DND-41 (cell line): ENCODE results near the gene LTBP1.

Source experiments
- ATAC-seq: fragments of 200-7000 bp; cut with Tn5 transposase; 3 replicates; pipeline ENCODE4 v1.9.1; 2021; ENCODE audit warnings: low read depth; ENCODE audit not compliant: insufficient read depth
- DNase-seq: peaks from one replicate; pipeline ENCODE4 v3.0.0-alpha.2; 2020
- H2AFZ ChIP-seq: 2 replicates; pipeline ENCODE4 v1.6.0; 2012; ENCODE audit warnings: low read depth, low read length
- H3K27ac ChIP-seq: 2 replicates; pipeline ENCODE4 v1.5.1; 2012; ENCODE audit warnings: low read length, inconsistent platforms
- H3K27me3 ChIP-seq: fragments of 200-600 bp; sonication (generic); 2 replicates; pipeline ENCODE4 v1.6.0; 2012; ENCODE audit warnings: low read length, mild to moderate bottlenecking, inconsistent platforms; ENCODE audit not compliant: insufficient read depth, poor library complexity
- H3K36me3 ChIP-seq: 2 replicates; pipeline ENCODE4 v1.5.1; 2012; ENCODE audit warnings: low read length, inconsistent platforms; ENCODE audit not compliant: insufficient read depth
- H3K4me1 ChIP-seq: 2 replicates; pipeline ENCODE4 v1.5.1; 2012; ENCODE audit warnings: mild to moderate bottlenecking, low read length; ENCODE audit not compliant: insufficient read depth
- H3K4me2 ChIP-seq: 2 replicates; pipeline ENCODE4 v1.6.0; 2012; ENCODE audit warnings: mild to moderate bottlenecking, moderate library complexity, low read length, inconsistent platforms; ENCODE audit not compliant: insufficient read depth
- H3K4me3 ChIP-seq, 2 experiments: fragments of 200-600 bp in 1 of 2; shearing (Covaris generic) in 1 of 2; 2 replicates each; pipeline ENCODE4 v1.5.1; 2012 to 2016; ENCODE audit warnings: inconsistent platforms in 2 of 2, low read length in 2 of 2, mild to moderate bottlenecking in 2 of 2, low read depth in 1 of 2, moderate library complexity in 1 of 2
- H3K79me2 ChIP-seq: 2 replicates; pipeline ENCODE4 v1.6.0; 2012; ENCODE audit warnings: low read length, inconsistent platforms; ENCODE audit not compliant: insufficient read depth
- H3K9ac ChIP-seq: 2 replicates; pipeline ENCODE4 v1.6.0; 2012; ENCODE audit warnings: low read depth, mild to moderate bottlenecking, inconsistent platforms, low read length, moderate library complexity
- H3K9me3 ChIP-seq: 2 replicates; pipeline ENCODE4 v1.5.1; 2012; ENCODE audit warnings: low read length, moderate library complexity, mild to moderate bottlenecking, inconsistent platforms; ENCODE audit not compliant: insufficient read depth, severe bottlenecking
- H4K20me1 ChIP-seq: 2 replicates; pipeline ENCODE4 v1.6.0; 2012; ENCODE audit warnings: low read length; ENCODE audit not compliant: insufficient read depth
- EZH2 ChIP-seq: IDR thresholded peaks from 3 replicates; pipeline ENCODE4 v1.6.1; 2012; ENCODE audit warnings: borderline replicate concordance, low read depth, mild to moderate bottlenecking, moderate library complexity, low read length, inconsistent platforms; ENCODE audit not compliant: severe bottlenecking
- TF ChIP-seq, protein P1 (sequence below): IDR thresholded peaks from 2 replicates; pipeline ENCODE4 v1.5.1; 2012; ENCODE audit warnings: borderline replicate concordance, low read length, moderate library complexity, mild to moderate bottlenecking; ENCODE audit not compliant: poor library complexity, severe bottlenecking; ENCODE audit errors: extremely low read depth

The LTBP1 gene

GRCh38 chr2:33209976-33210375 is 263.2 kb downstream of the LTBP1 start:
- no peak overlapping the region for H3K27ac ChIP-seq
- no peaks in the 10 kb centered on the region for H3K36me3 ChIP-seq
- no peaks in the 10 kb centered on the region for H3K4me1 ChIP-seq
- H4K20me1 ChIP-seq = no peaks in the 10 kb centered on the region
- H3K4me3 ChIP-seq = no peak overlapping the region
- no peak for ATAC-seq
- H3K27me3 ChIP-seq = no peaks in the 10 kb centered on the region
- H2AFZ ChIP-seq = no peak overlapping the region
- DNase-seq = no peak
- no peak overlapping the region for H3K9ac ChIP-seq
- TF ChIP-seq, protein P1, sequence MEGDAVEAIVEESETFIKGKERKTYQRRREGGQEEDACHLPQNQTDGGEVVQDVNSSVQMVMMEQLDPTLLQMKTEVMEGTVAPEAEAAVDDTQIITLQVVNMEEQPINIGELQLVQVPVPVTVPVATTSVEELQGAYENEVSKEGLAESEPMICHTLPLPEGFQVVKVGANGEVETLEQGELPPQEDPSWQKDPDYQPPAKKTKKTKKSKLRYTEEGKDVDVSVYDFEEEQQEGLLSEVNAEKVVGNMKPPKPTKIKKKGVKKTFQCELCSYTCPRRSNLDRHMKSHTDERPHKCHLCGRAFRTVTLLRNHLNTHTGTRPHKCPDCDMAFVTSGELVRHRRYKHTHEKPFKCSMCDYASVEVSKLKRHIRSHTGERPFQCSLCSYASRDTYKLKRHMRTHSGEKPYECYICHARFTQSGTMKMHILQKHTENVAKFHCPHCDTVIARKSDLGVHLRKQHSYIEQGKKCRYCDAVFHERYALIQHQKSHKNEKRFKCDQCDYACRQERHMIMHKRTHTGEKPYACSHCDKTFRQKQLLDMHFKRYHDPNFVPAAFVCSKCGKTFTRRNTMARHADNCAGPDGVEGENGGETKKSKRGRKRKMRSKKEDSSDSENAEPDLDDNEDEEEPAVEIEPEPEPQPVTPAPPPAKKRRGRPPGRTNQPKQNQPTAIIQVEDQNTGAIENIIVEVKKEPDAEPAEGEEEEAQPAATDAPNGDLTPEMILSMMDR = no peak
- no peak for TF ChIP-seq EZH2
- H3K9me3 ChIP-seq = no peaks in the 10 kb centered on the region
- no peaks in the 10 kb centered on the region for H3K79me2 ChIP-seq
- H3K4me2 ChIP-seq = no peak overlapping the region

DNA sequence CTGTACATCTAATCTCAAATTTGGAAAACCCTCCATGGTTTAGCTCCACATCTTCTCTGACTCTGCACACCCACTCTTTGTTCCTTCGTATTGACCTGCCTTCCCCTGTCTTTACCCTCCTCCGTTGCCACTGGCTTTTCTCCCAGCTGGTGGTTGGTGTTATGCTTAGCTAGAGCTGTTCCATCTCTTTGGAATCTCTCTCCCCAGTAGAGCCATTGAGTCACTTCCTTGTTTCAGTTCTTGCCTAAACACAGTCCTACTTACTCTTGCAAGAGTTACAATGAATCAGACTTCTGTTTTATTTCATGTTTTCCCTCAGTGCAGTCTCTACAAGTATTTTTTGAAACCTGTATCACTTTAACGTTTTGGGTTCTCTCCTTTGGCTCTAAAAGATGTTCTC is 263.9 kb downstream of the LTBP1 start:
- no peak overlapping the region for H3K27ac ChIP-seq

DNA sequence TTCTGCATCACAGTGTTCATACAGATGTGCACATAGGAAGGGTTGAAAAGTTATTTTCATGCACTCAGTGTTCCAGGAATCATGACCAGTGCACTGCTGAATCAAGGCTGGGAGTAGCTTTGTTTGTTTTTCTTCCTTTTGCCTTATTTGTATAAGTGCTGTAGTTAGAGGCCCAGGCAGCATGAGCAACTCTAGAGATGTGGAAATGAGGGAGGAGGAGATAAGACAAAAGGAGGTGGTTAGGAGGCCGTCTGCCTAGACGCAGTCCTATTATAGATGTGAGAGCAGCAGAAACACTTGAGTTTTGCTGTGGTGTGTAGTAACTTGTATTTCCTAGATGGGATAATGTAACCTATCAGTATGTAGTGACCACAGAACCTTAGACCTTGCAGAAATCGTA is 265.4 kb downstream of the LTBP1 start:
- Histone ChIP-seq H3K9ac (no peak overlapping the region), H3K4me2 (no peak overlapping the region)

More for the DNA sequence above, 263.9 kb downstream of the LTBP1 start:
- no peaks in the 10 kb centered on the region for H3K4me1 ChIP-seq
- H3K36me3 ChIP-seq = no peaks in the 10 kb centered on the region
- ATAC-seq (no peak), DNase-seq (no peak)
- no peaks in the 10 kb centered on the region for H3K27me3 ChIP-seq
- no peak overlapping the region for H3K4me2 ChIP-seq
- H3K9me3 ChIP-seq = no peaks in the 10 kb centered on the region
- no peaks in the 10 kb centered on the region for H3K79me2 ChIP-seq
- H3K9ac ChIP-seq = no peak overlapping the region
- H4K20me1 ChIP-seq = no peaks in the 10 kb centered on the region
- no peak overlapping the region for H2AFZ ChIP-seq
- TF ChIP-seq EZH2 = no peak
- TF ChIP-seq, protein P1 = no peak
- H3K4me3 ChIP-seq = no peak overlapping the region

More for the DNA sequence above, 265.4 kb downstream of the LTBP1 start:
- DNase-seq (no peak), ATAC-seq (no peak)
- no peak for TF ChIP-seq EZH2
- TF ChIP-seq, protein P1 = no peak
- H3K27ac ChIP-seq = no peak overlapping the region
- no peaks in the 10 kb centered on the region for H3K9me3 ChIP-seq
- H4K20me1 ChIP-seq = no peaks in the 10 kb centered on the region
- no peaks in the 10 kb centered on the region for H3K4me1 ChIP-seq
- H3K4me3 ChIP-seq = no peak overlapping the region
- no peaks in the 10 kb centered on the region for H3K36me3 ChIP-seq
- H3K27me3 ChIP-seq = no peaks in the 10 kb centered on the region
- no peak overlapping the region for H2AFZ ChIP-seq
- H3K79me2 ChIP-seq = no peaks in the 10 kb centered on the region
